OCI-LY7 (cell line): Measurements from ENCODE around the gene KLHL21.

Experiments
- EZH2phosphoT487 ChIP-seq: fragments of 200-600 bp; sonication (generic); IDR thresholded peaks from 2 replicates; pipeline ENCODE4 v1.6.1; 2018; ENCODE audit warnings: low read depth, borderline replicate concordance, mild to moderate bottlenecking, mixed run types, antibody characterized with exemption, low read length, moderate library complexity, mixed read lengths
- TF ChIP-seq, protein P1 (sequence below): fragments of 200-600 bp; sonication (generic); conservative IDR thresholded peaks from 2 replicates; pipeline ENCODE4 v1.5.1; 2014; ENCODE audit warnings: mild to moderate bottlenecking, antibody characterized with exemption, low read length, moderate library complexity, mixed read lengths

GRCh38 chr1:6645018-6645417 is 42.3 kb upstream of the KLHL21 start:
- TF ChIP-seq, protein P1, sequence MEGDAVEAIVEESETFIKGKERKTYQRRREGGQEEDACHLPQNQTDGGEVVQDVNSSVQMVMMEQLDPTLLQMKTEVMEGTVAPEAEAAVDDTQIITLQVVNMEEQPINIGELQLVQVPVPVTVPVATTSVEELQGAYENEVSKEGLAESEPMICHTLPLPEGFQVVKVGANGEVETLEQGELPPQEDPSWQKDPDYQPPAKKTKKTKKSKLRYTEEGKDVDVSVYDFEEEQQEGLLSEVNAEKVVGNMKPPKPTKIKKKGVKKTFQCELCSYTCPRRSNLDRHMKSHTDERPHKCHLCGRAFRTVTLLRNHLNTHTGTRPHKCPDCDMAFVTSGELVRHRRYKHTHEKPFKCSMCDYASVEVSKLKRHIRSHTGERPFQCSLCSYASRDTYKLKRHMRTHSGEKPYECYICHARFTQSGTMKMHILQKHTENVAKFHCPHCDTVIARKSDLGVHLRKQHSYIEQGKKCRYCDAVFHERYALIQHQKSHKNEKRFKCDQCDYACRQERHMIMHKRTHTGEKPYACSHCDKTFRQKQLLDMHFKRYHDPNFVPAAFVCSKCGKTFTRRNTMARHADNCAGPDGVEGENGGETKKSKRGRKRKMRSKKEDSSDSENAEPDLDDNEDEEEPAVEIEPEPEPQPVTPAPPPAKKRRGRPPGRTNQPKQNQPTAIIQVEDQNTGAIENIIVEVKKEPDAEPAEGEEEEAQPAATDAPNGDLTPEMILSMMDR = no peak
- TF ChIP-seq EZH2phosphoT487 = no peak
